CD4-positive, alpha-beta memory T cell (primary cell): Measurements from ENCODE around the gene TSHZ3. TPM values are rescaled to one million over a fixed set of nuclear protein-coding genes. Genes with fewer than 3 reads are reported as not detected.

Experiments used
- CTCF ChIA-PET: fragments of 350-600 bp; sonication (Branson Sonifier 250); formaldehyde crosslinking; loops from one replicate; lab custom pipeline; 2021; ENCODE audit warnings: inconsistent platforms; ENCODE audit not compliant: partially characterized antibody; lab: Charles Lee
- POLR2A ChIA-PET: fragments of 350-600 bp; sonication (Branson Sonifier 250); formaldehyde crosslinking; loops from one replicate; lab custom pipeline; 2021; ENCODE audit not compliant: partially characterized antibody; lab: Charles Lee
- DNase-seq, 5 donors: peaks; one replicate each; pipeline versions ENCODE4 v3.0.0 to v3.0.0-alpha.2; 2020 to 2022; ENCODE audit warnings: mixed read lengths in 1 of 5
- H3K27ac ChIP-seq: one replicate; pipeline ENCODE4 v1.7.0; 2013; ENCODE audit warnings: low read depth, low read length
- H3K27me3 ChIP-seq: 2 replicates; pipeline ENCODE4 v1.7.0; 2013; ENCODE audit warnings: mild to moderate bottlenecking, low read length, moderate library complexity; ENCODE audit not compliant: insufficient read depth
- H3K36me3 ChIP-seq: 2 replicates; pipeline ENCODE4 v1.7.0; 2013; ENCODE audit warnings: mild to moderate bottlenecking, low read length, moderate library complexity; ENCODE audit not compliant: insufficient read depth
- H3K4me1 ChIP-seq: 2 replicates; pipeline ENCODE4 v1.7.0; 2013; ENCODE audit warnings: mild to moderate bottlenecking, low read length, moderate library complexity; ENCODE audit not compliant: insufficient read depth
- H3K4me3 ChIP-seq, 2 donors: one replicate each; pipeline ENCODE4 v1.7.0; 2013; ENCODE audit warnings: low read length in 2 of 2, mild to moderate bottlenecking in 1 of 2
- H3K9me3 ChIP-seq, 2 donors: one replicate each; pipeline ENCODE4 v1.7.0; 2013; ENCODE audit warnings: low read length in 2 of 2, control low read depth in 1 of 2; ENCODE audit not compliant: control insufficient read depth in 1 of 2
- H3K27ac Mint-ChIP-seq, 7 donors: one replicate each; pipeline ENCODE4 v1.8.0; 2020 to 2021; ENCODE audit warnings: mixed read lengths in 7 of 7, mild to moderate bottlenecking in 6 of 7, inconsistent platforms in 3 of 7, moderate library complexity in 3 of 7
- H3K27me3 Mint-ChIP-seq, 2 donors: one replicate each; pipeline ENCODE4 v1.8.0; 2020 to 2021; ENCODE audit warnings: mixed read lengths in 2 of 2
- H3K36me3 Mint-ChIP-seq, 2 donors: one replicate each; pipeline ENCODE4 v1.8.0; 2020 to 2021; ENCODE audit warnings: mixed read lengths in 2 of 2, inconsistent platforms in 1 of 2, mild to moderate bottlenecking in 1 of 2
- H3K4me1 Mint-ChIP-seq, 4 donors: one replicate each; pipeline ENCODE4 v1.8.0; 2020 to 2021; ENCODE audit warnings: mixed read lengths in 4 of 4, mild to moderate bottlenecking in 1 of 4
- H3K4me3 Mint-ChIP-seq, 8 donors: one replicate each; pipeline ENCODE4 v1.8.0; 2020 to 2021; ENCODE audit warnings: mixed read lengths in 8 of 8, mild to moderate bottlenecking in 7 of 8, moderate library complexity in 6 of 8, inconsistent platforms in 3 of 8
- H3K9me3 Mint-ChIP-seq, 8 donors: one replicate each; pipeline ENCODE4 v1.8.0; 2020 to 2021; ENCODE audit warnings: mixed read lengths in 8 of 8, mild to moderate bottlenecking in 5 of 8, inconsistent platforms in 3 of 8, moderate library complexity in 1 of 8
- intact Hi-C: fragments of 100-400 bp; cut with micrococcal nuclease; formaldehyde crosslinking; loops from one replicate; pipeline ENCODE4 v1.15.1; 2023
- polyA plus RNA-seq, 2 donors: library from polyadenylated mRNA; unstranded; fragments of 300-500 nt; fragmentation: Illumina TruSeq; gene quantifications; one replicate each; pipeline ENCODE4 v1.2.3, GENCODE V29; 2021
- total RNA-seq, 2 experiments: library from RNA; stranded (reverse); gene quantifications; one replicate each; pipeline ENCODE4 v1.2.3, GENCODE V29; 2021

TSHZ3 gene
- total and polyA plus RNA-seq, 4 experiments from 2014 or later = 0.24 to 0.57 (median 0.36) TPM

- Histone ChIP-seq H3K4me3 (no peak overlapping the region), H3K36me3 (no peaks in the 10 kb centered on the region), H3K4me1 (no peaks in the 10 kb centered on the region), H3K27me3 (no peaks in the 10 kb centered on the region), H3K9me3 (no peaks in the 10 kb centered on the region), H3K27ac (no peak overlapping the region)
- DNase-seq = no peak
- Mint-ChIP-seq H3K4me3 (no peak overlapping the region), H3K9me3 (no peaks in the 10 kb centered on the region), H3K27ac (no peak overlapping the region), H3K27me3 (no peaks in the 10 kb centered on the region), H3K4me1 (no peaks in the 10 kb centered on the region), H3K36me3 (no peaks in the 10 kb centered on the region)
- intact Hi-C loops = no loop called here
- POLR2A ChIA-PET = no interaction called here
- CTCF ChIA-PET = no interaction called here
Observed at GRCh38 chr19:31313291-31314030, 35.8 kb downstream of the TSHZ3 start.

GRCh38 chr19:31312677-31313244, 36.5 kb downstream of the TSHZ3 start:
- no peak for DNase-seq
- Mint-ChIP-seq H3K27ac (no peak overlapping the region), H3K9me3 (no peaks in the 10 kb centered on the region), H3K4me1 (no peaks in the 10 kb centered on the region), H3K4me3 (no peak overlapping the region), H3K27me3 (no peaks in the 10 kb centered on the region), H3K36me3 (no peaks in the 10 kb centered on the region)
- CTCF ChIA-PET = no interaction called here
- Histone ChIP-seq H3K4me3 (no peak overlapping the region), H3K4me1 (no peaks in the 10 kb centered on the region), H3K27me3 (no peaks in the 10 kb centered on the region), H3K27ac (no peak overlapping the region), H3K9me3 (no peaks in the 10 kb centered on the region), H3K36me3 (no peaks in the 10 kb centered on the region)
- POLR2A ChIA-PET = no interaction called here
- intact Hi-C loops = no loop called here

GRCh38 chr19:31312009-31312676, 37.1 kb downstream of the TSHZ3 start:
- H3K27me3 ChIP-seq = no peaks in the 10 kb centered on the region
- Mint-ChIP-seq H3K36me3 (no peaks in the 10 kb centered on the region), H3K4me1 (no peaks in the 10 kb centered on the region), H3K27me3 (no peaks in the 10 kb centered on the region), H3K27ac (no peak overlapping the region), H3K4me3 (no peak overlapping the region), H3K9me3 (no peaks in the 10 kb centered on the region)
- intact Hi-C loops = no loop called here
- H3K4me3 ChIP-seq = no peak overlapping the region
- no peaks in the 10 kb centered on the region for H3K36me3 ChIP-seq
- H3K9me3 ChIP-seq = no peaks in the 10 kb centered on the region
- ChIA-PET CTCF (interaction anchor here (1.2 kb wide), 1 partner anchor 9 kb away, joined by 3 read pairs; no protein-coding TSS in a partner anchor), POLR2A (no interaction called here)
- no peaks in the 10 kb centered on the region for H3K4me1 ChIP-seq
- no peak overlapping the region for H3K27ac ChIP-seq
- no peak for DNase-seq

GRCh38 chr19:31310432-31311133, 38.7 kb downstream of the TSHZ3 start:
- no peaks in the 10 kb centered on the region for H3K9me3 ChIP-seq
- no peak for DNase-seq
- no peaks in the 10 kb centered on the region for H3K36me3 ChIP-seq
- intact Hi-C loops = no loop called here
- Mint-ChIP-seq H3K4me1 (no peaks in the 10 kb centered on the region), H3K27me3 (no peaks in the 10 kb centered on the region), H3K4me3 (peak overlapping the region in 1 of 8 donors; percentile 12), H3K9me3 (no peaks in the 10 kb centered on the region), H3K27ac (no peak overlapping the region), H3K36me3 (no peaks in the 10 kb centered on the region)
- CTCF ChIA-PET = interaction anchor here (1.2 kb wide), 1 partner anchor 8 kb away, joined by 3 read pairs; no protein-coding TSS in a partner anchor
- H3K4me3 ChIP-seq = no peak overlapping the region
- H3K4me1 ChIP-seq = no peaks in the 10 kb centered on the region
- H3K27me3 ChIP-seq = no peaks in the 10 kb centered on the region
- H3K27ac ChIP-seq = no peak overlapping the region
- POLR2A ChIA-PET = no interaction called here

- H3K27me3 ChIP-seq = no peaks in the 10 kb centered on the region
- intact Hi-C loops = no loop called here
- H3K4me1 Mint-ChIP-seq = no peaks in the 10 kb centered on the region
- no peaks in the 10 kb centered on the region for H3K9me3 ChIP-seq
- no peaks in the 10 kb centered on the region for H3K4me1 ChIP-seq
- H3K27ac Mint-ChIP-seq = no peak overlapping the region
- H3K36me3 ChIP-seq = no peaks in the 10 kb centered on the region
- no peak overlapping the region for H3K4me3 ChIP-seq
- CTCF ChIA-PET = no interaction called here
- H3K27me3 Mint-ChIP-seq = no peaks in the 10 kb centered on the region
- H3K4me3 Mint-ChIP-seq = peak overlapping the region in 1 of 8 donors; percentile 34
- H3K36me3 Mint-ChIP-seq = no peaks in the 10 kb centered on the region
- POLR2A ChIA-PET = no interaction called here
- H3K9me3 Mint-ChIP-seq = no peaks in the 10 kb centered on the region
- DNase-seq = no peak
- no peak overlapping the region for H3K27ac ChIP-seq
Observed at GRCh38 chr19:31308781-31309180, 40.5 kb downstream of the TSHZ3 start.

- Histone ChIP-seq H3K27me3 (no peaks in the 10 kb centered on the region), H3K9me3 (no peaks in the 10 kb centered on the region), H3K4me1 (no peaks in the 10 kb centered on the region), H3K27ac (no peak overlapping the region), H3K36me3 (no peaks in the 10 kb centered on the region), H3K4me3 (no peak overlapping the region)
- ChIA-PET CTCF (no interaction called here), POLR2A (no interaction called here)
- H3K27me3 Mint-ChIP-seq = no peaks in the 10 kb centered on the region
- no peaks in the 10 kb centered on the region for H3K36me3 Mint-ChIP-seq
- DNase-seq = no peak
- no peak overlapping the region for H3K4me3 Mint-ChIP-seq
- H3K27ac Mint-ChIP-seq = no peak overlapping the region
- H3K9me3 Mint-ChIP-seq = no peaks in the 10 kb centered on the region
- H3K4me1 Mint-ChIP-seq = no peaks in the 10 kb centered on the region
- intact Hi-C loops = no loop called here
Observed at GRCh38 chr19:31307071-31307669, 42.1 kb downstream of the TSHZ3 start.
